DOHH2 (cell line): ENCODE measurements around the gene QSOX2.
A peak's percentile ranks its signal among the peaks of the same experiment; 100 is the strongest.
"Not testable (repeated sequence)": the region's sequence is repeated elsewhere in the genome, so short reads cannot be mapped to it uniquely, and the experiment has no call there.

Experiments
- H3F3A ChIP-seq: fragments of 200-600 bp; sonication (generic), shearing (Covaris generic); 2 replicates; pipeline ENCODE4 v1.6.0; 2016; ENCODE audit warnings: antibody characterized with exemption, mild to moderate bottlenecking; ENCODE audit not compliant: control insufficient read depth, insufficient read depth
- H3K27ac ChIP-seq: fragments of 200-600 bp; sonication (generic); 2 replicates; pipeline ENCODE4 v1.5.1; 2014; ENCODE audit warnings: low read depth, mild to moderate bottlenecking, low read length, moderate library complexity
- H3K27me3 ChIP-seq: fragments of 200-600 bp; sonication (generic); 2 replicates; pipeline ENCODE4 v1.6.1; 2014; ENCODE audit warnings: mild to moderate bottlenecking, low read length, mixed read lengths; ENCODE audit not compliant: control insufficient read depth
- H3K36me3 ChIP-seq: fragments of 200-600 bp; sonication (generic); 2 replicates; pipeline ENCODE4 v1.6.1; 2014; ENCODE audit warnings: mild to moderate bottlenecking, low read length, moderate library complexity, mixed read lengths; ENCODE audit not compliant: control insufficient read depth
- H3K4me1 ChIP-seq: fragments of 200-600 bp; sonication (generic); 2 replicates; pipeline ENCODE4 v1.6.1; 2014; ENCODE audit warnings: mild to moderate bottlenecking, low read length, mixed read lengths; ENCODE audit not compliant: control insufficient read depth
- H3K4me2 ChIP-seq: fragments of 200-600 bp; sonication (generic); 2 replicates; pipeline ENCODE4 v1.6.0; 2014; ENCODE audit warnings: mild to moderate bottlenecking, low read length, moderate library complexity
- H3K4me3 ChIP-seq: fragments of 200-600 bp; sonication (generic); 2 replicates; pipeline ENCODE4 v1.5.1; 2014; ENCODE audit warnings: mild to moderate bottlenecking, low read length, mixed read lengths
- H3K79me2 ChIP-seq: fragments of 200-600 bp; sonication (generic); 2 replicates; pipeline ENCODE4 v1.6.1; 2014; ENCODE audit warnings: mild to moderate bottlenecking, low read length, mixed read lengths; ENCODE audit not compliant: control insufficient read depth
- H3K9me2 ChIP-seq: fragments of 200-600 bp; sonication (generic); replicated peaks from 2 replicates; pipeline ENCODE4 v1.6.1; 2014; ENCODE audit warnings: mild to moderate bottlenecking, low read length, mixed read lengths; ENCODE audit not compliant: control insufficient read depth
- H3K9me3 ChIP-seq: fragments of 200-600 bp; sonication (generic); 2 replicates; pipeline ENCODE4 v1.6.1; 2014; ENCODE audit warnings: antibody characterized with exemption, low read length, mixed read lengths; ENCODE audit not compliant: control insufficient read depth, insufficient read depth
- H4K20me1 ChIP-seq: fragments of 200-600 bp; sonication (generic); 2 replicates; pipeline ENCODE4 v1.6.0; 2014; ENCODE audit warnings: low read depth, mild to moderate bottlenecking, antibody characterized with exemption, low read length, moderate library complexity; ENCODE audit not compliant: control insufficient read depth, insufficient read depth
- EZH2phosphoT487 ChIP-seq: fragments of 200-600 bp; sonication (generic); IDR thresholded peaks from 2 replicates; pipeline ENCODE4 v1.6.1; 2017; ENCODE audit warnings: borderline replicate concordance, mild to moderate bottlenecking, antibody characterized with exemption, low read length, moderate library complexity, mixed read lengths
- TF ChIP-seq, protein P1 (sequence below): fragments of 200-600 bp; sonication (generic); IDR thresholded peaks from one replicate; pipeline ENCODE4 v1.5.1; 2014; ENCODE audit warnings: antibody characterized with exemption, mild to moderate bottlenecking, low read depth, low read length; ENCODE audit not compliant: poor library complexity, severe bottlenecking

The QSOX2 gene

DNA sequence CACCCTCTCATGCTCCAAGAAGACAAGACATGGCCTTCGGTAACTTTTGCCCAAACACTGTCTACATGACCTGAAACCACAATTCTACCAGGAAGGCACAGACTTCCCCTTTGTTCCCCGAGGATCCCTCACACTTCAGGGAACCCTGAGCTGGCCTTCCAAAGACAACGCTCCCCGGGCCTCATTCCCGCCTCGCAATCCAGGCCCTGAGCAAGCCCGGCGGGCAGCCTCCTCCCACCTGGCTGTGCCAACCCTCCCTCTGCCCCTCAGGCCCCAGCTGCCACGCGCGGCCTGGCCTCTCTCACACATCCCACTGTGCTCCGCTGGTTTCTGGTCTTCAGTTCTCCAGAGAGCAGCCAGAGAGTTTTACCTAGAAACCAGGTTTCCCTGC is 7.3 kb downstream of the QSOX2 start:
- TF ChIP-seq, protein P1, sequence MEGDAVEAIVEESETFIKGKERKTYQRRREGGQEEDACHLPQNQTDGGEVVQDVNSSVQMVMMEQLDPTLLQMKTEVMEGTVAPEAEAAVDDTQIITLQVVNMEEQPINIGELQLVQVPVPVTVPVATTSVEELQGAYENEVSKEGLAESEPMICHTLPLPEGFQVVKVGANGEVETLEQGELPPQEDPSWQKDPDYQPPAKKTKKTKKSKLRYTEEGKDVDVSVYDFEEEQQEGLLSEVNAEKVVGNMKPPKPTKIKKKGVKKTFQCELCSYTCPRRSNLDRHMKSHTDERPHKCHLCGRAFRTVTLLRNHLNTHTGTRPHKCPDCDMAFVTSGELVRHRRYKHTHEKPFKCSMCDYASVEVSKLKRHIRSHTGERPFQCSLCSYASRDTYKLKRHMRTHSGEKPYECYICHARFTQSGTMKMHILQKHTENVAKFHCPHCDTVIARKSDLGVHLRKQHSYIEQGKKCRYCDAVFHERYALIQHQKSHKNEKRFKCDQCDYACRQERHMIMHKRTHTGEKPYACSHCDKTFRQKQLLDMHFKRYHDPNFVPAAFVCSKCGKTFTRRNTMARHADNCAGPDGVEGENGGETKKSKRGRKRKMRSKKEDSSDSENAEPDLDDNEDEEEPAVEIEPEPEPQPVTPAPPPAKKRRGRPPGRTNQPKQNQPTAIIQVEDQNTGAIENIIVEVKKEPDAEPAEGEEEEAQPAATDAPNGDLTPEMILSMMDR, result no peak
- no peak for TF ChIP-seq EZH2phosphoT487
- Histone ChIP-seq H3K9me2 (no peaks in the 10 kb centered on the region), H3K79me2 (peaks cover 98% of the 10 kb centered on the region), H3K36me3 (peaks cover 94% of the 10 kb centered on the region), H3K27ac (peak overlapping the region; percentile 99), H4K20me1 (peaks cover 13% of the 10 kb centered on the region), H3F3A (peaks cover 27% of the 10 kb centered on the region), H3K4me1 (peaks cover 80% of the 10 kb centered on the region), H3K9me3 (no peaks in the 10 kb centered on the region), H3K4me3 (peak overlapping the region; percentile 97), H3K27me3 (no peaks in the 10 kb centered on the region), H3K4me2 (peak overlapping the region; percentile 100)

DNA sequence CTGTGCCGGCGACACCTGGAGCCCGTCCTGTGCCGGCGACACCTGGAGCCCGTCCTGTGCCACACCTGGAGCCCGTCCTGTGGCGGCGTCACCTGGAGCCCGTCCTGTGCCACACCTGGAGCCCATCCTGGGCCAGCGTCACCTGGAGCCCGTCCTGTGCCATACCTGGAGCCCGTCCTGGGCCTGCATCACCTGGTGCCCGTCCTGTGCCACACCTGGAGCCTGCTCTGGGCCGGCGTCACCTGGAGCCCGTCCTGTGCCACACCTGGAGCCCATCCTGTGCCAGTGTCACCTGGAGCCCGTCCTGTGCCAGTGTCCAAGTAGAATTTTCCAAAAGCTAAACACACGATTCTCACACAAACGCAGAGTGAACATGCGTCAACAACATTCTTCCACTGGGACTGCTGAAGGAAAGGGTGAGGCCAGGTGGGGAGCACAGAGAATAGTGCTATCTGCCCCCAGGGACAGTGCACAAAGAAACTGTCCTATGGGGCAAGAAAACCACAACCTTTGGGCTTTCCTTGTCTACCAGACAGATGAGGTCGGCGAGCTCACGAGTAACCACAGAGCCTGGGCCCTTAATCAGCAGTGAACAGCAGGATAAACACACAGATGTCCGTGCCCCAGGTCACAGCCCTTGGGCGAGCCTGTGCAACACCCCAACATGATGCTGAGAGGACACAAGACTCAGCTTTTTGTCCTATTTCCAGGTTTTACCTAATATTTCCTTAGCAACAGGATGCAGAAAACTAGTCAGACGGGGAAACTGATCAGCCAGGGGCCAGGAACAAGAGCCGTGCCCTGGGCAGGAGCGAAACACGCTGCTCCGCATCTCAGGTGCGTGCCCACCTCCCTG is 7.9 kb downstream of the QSOX2 start:
- TF ChIP-seq EZH2phosphoT487, result no peak
- TF ChIP-seq, protein P1, result no peak
- peak overlapping the region; percentile 99 for H3K27ac ChIP-seq
- peaks cover 24% of the 10 kb centered on the region for H3F3A ChIP-seq
- peaks cover 95% of the 10 kb centered on the region for H3K36me3 ChIP-seq
- H3K4me1 ChIP-seq, result peaks cover 79% of the 10 kb centered on the region
- peak overlapping the region; percentile 97 for H3K4me3 ChIP-seq
- H3K79me2 ChIP-seq, result peaks cover 98% of the 10 kb centered on the region
- H3K27me3 ChIP-seq, result no peaks in the 10 kb centered on the region
- no peaks in the 10 kb centered on the region for H3K9me3 ChIP-seq
- peaks cover 13% of the 10 kb centered on the region for H4K20me1 ChIP-seq
- H3K4me2 ChIP-seq, result peak overlapping the region; percentile 100
- no peaks in the 10 kb centered on the region for H3K9me2 ChIP-seq

DNA sequence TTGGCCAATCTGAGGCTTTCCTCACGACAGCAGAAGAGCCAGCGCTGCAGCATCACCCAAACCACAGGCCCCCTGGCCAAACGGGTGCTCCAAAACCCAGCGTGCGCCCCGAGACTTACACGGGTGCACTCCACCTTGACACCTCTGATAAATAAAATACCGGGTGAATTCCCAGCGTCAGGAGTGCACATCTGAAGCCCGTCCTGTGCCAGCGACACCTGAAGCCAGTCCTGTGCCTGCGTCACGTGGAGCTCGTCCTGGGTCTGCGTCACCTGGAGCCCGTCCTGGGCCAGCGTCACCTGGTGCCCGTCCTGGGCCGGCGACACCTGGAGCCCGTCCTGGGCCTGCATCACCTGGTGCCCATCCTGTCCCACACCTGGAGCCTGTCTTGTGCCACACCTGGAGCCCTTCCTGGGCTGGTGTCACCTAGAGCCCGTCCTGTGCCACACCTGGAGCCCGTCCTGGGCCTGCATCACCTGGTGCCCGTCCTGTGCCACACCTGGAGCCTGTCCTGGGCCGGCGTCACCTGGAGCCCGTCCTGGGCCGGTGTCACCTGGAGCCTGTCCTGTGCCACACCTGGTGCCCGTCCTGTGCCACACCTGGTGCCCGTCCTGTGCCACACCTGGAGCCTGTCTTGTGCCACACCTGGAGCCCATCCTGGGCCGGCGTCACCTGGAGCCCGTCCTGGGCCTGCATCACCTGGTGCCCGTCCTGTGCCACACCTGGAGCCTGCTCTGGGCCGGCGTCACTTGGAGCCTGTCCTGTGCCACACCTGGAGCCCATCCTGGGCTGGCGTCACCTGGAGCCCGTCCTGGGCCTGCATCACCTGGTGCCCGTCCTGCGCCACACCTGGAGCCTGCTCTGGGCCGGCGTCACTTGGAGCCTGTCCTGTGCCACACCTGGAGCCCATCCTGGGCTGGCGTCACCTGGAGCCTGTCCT is 8.9 kb downstream of the QSOX2 start:
- H3K27me3 ChIP-seq, H3K27ac ChIP-seq, H3K9me2 ChIP-seq, H3K4me2 ChIP-seq, H3K9me3 ChIP-seq, H3K4me3 ChIP-seq: not testable (repeated sequence)
- Histone ChIP-seq H3K36me3 (peaks cover 95% of the 10 kb centered on the region), H3F3A (peaks cover 21% of the 10 kb centered on the region), H4K20me1 (peaks cover 13% of the 10 kb centered on the region), H3K79me2 (peaks cover 98% of the 10 kb centered on the region), H3K4me1 (peaks cover 72% of the 10 kb centered on the region)
